Measurements from ENCODE around the gene RXRA.
A peak's percentile ranks its signal among the peaks of the same experiment; 100 is the strongest.

RXRA gene

GRCh38 chr9:134420974-134421432 is 94.7 kb downstream of the RXRA start:
- DNase-seq, result no peak

- DNase-seq, result no peak
These were observed 95.6 kb downstream of the RXRA start for GRCh38 chr9:134421888-134422287.

GRCh38 chr9:134422301-134423090 is 96.2 kb downstream of the RXRA start:
- DNase-seq, result no peak

GRCh38 chr9:134423166-134423565 is 96.9 kb downstream of the RXRA start:
- DNase-seq, result no peak

GRCh38 chr9:134423749-134424148 is 97.5 kb downstream of the RXRA start:
- DNase-seq, result peak; percentile 52

GRCh38 chr9:134424818-134425217 is 98.6 kb downstream of the RXRA start:
- no peak for DNase-seq

GRCh38 chr9:134425401-134425800 is 99.1 kb downstream of the RXRA start:
- no peak for DNase-seq

- no peak for DNase-seq
These were observed 99.6 kb downstream of the RXRA start for GRCh38 chr9:134425812-134426211.

GRCh38 chr9:134426436-134426835 is 100.2 kb downstream of the RXRA start:
- no peak for DNase-seq

GRCh38 chr9:134427153-134427782 is 101.0 kb downstream of the RXRA start:
- no peak for DNase-seq

- no peak for DNase-seq
These were observed 102.3 kb downstream of the RXRA start for GRCh38 chr9:134428559-134428958.

- DNase-seq, result no peak
These were observed 102.8 kb downstream of the RXRA start for GRCh38 chr9:134429007-134429406.

- no peak for DNase-seq
These were observed 103.2 kb downstream of the RXRA start for GRCh38 chr9:134429481-134429880.

- DNase-seq, result no peak
These were observed 104.8 kb downstream of the RXRA start for GRCh38 chr9:134431095-134431494.

- DNase-seq, result no peak
These were observed 105.4 kb downstream of the RXRA start for GRCh38 chr9:134431626-134432025.

GRCh38 chr9:134432471-134432870 is 106.2 kb downstream of the RXRA start:
- DNase-seq, result no peak

- DNase-seq, result no peak
These were observed 106.8 kb downstream of the RXRA start for GRCh38 chr9:134433101-134433500.

- DNase-seq, result no peak
These were observed 107.9 kb downstream of the RXRA start for GRCh38 chr9:134433909-134434882.

- DNase-seq, result peak; percentile 33
These were observed 108.7 kb downstream of the RXRA start for GRCh38 chr9:134434894-134435506.

- no peak for DNase-seq
These were observed 109.5 kb downstream of the RXRA start for GRCh38 chr9:134435550-134436378.

- DNase-seq, result no peak
These were observed 110.1 kb downstream of the RXRA start for GRCh38 chr9:134436379-134436762.

- DNase-seq, result peak; percentile 63
These were observed 110.7 kb downstream of the RXRA start for GRCh38 chr9:134436911-134437310.

Measured in NCI-H524 treated with DMSO at 0.1 percent for 48 hours (cell line).